DLD1 (cell line): Measurements from ENCODE around the gene PIP5K1A.
"Not testable (repeated sequence)": the region's sequence is repeated elsewhere in the genome, so short reads cannot be mapped to it uniquely, and the experiment has no call there.

ENCODE experiments used
- in situ Hi-C: cut with HindIII; loops from 2 replicates; pipeline ENCODE4 v1.10.0; 2017; ENCODE audit warnings: low sequenced_read_pairs

The PIP5K1A gene

GRCh38 chr1:151198254-151199127 is at the start of gene PIP5K1A:
Gene PIP5K1A, plus strand, starts transcription at chr1:151198552. Its CDS starts 445 bp downstream, at chr1:151198997.
- in situ Hi-C loops, result no loop called here

- in situ Hi-C loops, result no loop called here
Observed at GRCh38 chr1:151156515-151156819, 41.9 kb upstream of the PIP5K1A start, which contains the start of gene TNFAIP8L2. Gene TNFAIP8L2, plus strand, starts transcription at chr1:151156649. Its CDS starts 2,049 bp downstream, at chr1:151158698.

GRCh38 chr1:151157067-151157531 is 41.3 kb upstream of the PIP5K1A start:
- in situ Hi-C loops, result no loop called here

DNA sequence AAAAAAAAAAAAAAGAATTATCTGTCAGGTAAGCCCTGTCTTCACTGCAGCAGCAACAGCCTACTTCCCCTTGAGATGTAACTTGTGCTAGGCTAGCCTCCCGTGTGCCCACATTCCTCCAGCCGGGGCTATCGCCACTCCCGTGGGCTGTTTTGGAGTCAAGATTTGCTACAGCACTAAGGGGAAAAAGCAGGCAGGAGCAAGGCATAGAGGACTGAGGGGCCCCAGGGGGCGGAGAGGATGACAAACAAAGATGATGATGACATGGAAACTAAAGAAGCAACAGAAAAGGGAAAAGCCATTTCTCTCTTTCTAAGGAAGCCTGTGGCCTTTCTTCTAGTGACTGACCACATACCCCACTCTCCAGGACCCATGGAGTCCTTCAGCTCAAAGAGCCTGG is 40.0 kb upstream of the PIP5K1A start:
- in situ Hi-C loops, result no loop called here

- in situ Hi-C loops, result no loop called here
Observed at GRCh38 chr1:151158751-151159251, 39.6 kb upstream of the PIP5K1A start.

- in situ Hi-C loops, result no loop called here
Observed at GRCh38 chr1:151159373-151159772, 39.0 kb upstream of the PIP5K1A start.

DNA sequence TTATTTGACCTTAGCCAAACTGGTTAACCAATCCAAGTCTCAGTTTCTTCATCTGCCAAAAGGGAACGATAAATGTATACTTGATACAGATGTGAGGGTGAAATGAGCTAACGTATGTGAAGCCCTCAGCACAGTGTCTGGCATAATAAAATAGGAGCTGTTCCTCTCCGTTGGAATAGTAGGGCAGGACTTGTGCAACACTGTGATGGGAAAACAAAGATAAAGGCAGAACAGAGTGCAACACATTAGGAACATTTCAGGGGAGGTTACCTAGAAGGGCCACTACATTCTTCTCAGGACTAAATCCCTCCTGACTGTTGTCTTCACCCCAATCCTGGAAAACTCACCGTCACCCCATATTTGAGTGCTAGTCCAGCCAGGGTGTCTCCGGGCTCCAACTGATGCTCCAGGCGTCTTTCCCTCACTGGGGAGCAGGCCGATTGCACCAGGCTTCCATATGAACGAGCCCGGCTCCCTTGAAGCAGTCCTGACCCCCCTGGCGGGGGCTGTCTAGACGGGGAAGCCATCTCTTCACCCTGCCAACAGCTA is 33.5 kb upstream of the PIP5K1A start:
- in situ Hi-C loops, result no loop called here

DNA sequence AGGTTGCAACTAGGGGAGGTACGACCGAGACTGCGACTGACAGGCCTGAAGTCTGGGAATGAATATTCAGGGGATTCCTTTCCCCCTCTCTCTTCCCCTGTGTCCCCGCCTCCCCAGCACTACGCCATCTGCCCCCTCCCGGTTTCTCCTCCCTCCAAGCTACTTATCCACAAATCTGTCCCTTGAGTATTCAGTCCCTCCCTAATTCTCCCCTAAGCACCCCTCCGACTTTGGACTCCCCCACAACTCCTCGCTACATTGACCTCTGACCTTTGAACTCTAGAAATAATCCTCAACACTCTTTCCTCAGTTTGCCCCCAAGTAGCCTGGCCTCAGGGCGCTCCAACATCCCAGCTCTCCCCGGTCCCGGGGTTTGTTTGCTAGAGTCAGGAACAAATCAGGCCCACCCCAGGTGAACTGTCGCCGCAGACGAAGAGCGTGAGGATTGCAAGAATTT is 33.0 kb upstream of the PIP5K1A start:
- in situ Hi-C loops, result no loop called here

- in situ Hi-C loops, result no loop called here
Observed at GRCh38 chr1:151165738-151166504, 32.4 kb upstream of the PIP5K1A start, which contains the start of the genes LYSMD1 and SCNM1. Gene LYSMD1, minus strand, starts transcription at chr1:151165902. Its CDS starts 644 bp downstream, at chr1:151165258. Gene SCNM1, plus strand, starts transcription at chr1:151166144. Its CDS starts 9 bp downstream, at chr1:151166153.

DNA sequence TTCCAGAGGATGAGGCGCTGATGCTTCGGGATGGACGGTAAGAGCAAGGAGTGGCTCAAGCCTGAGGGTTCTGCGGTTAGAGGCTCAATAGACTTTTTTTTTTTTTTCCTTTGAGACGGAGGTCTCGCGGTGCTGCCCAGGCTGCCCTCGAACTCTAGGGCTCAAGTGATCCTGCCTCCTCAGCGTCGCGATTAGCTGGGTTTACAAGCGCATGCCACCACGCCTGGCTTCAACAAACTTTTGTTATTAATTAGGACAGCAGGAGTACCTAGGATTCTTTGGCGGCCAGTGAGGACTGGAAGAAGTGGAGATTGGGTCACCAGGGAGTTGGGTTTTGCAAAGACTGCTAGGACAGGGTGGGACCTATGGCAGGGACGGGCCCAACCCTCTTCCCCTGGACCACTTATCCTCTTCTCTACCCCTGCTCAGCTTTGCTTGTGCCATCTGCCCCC is 31.8 kb upstream of the PIP5K1A start:
- in situ Hi-C loops, result no loop called here

DNA sequence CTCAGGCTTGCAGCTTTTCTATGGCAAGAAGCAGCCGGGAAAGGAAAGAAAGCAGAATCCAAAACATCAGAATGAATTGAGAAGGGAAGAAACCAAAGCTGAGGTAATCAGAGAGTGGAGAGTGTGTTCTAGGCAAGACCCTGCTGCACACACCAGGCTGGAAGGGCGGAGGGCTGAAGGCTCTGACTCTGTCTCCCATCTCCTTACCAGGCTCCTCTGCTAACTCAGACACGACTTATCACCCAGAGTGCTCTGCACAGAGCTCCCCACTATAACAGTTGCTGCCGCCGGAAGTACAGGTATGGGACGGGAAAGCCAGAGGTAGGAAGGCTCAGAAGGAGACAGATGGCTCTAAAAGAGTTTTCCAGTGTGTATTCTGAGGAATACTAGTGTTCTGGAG is 31.2 kb upstream of the PIP5K1A start:
- in situ Hi-C loops, result no loop called here

GRCh38 chr1:151171190-151171589 is 27.2 kb upstream of the PIP5K1A start:
- in situ Hi-C loops, result no loop called here

DNA sequence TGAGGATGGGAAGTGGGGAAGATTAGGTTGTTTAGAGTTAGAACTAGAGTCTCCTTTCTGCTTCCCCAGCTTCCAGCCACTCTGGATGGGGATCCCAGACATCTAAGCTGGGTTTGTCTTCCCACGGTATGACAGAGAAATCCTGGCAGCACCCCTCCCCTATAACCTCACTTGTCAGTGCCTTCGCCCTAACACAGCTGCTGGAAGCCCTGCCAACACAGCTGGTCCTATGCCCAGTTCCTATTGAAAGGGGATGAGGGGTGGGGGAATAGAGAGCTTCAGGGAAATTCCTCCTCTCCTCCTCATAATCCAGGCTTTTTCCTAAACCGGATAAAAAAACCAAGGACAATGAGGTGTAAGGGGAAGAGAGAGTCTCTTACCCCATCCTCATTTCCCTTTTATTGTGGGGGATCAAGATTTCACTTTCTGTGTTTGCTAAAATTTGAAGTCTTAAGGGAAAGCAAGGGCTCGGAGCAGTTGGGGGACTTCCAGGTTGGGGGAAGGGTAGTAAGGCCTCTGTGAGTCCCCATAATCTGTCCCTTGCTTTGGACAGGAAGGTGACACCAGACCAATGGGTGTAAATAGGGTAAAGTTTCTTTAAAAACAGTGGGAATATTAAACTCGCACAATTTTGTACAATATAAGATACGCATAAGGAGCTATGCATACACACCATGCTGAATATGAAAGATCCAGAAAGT is 23.2 kb upstream of the PIP5K1A start:
- in situ Hi-C loops, result no loop called here

GRCh38 chr1:151175863-151176262 is 22.5 kb upstream of the PIP5K1A start, which contains the start of gene TMOD4:
Gene TMOD4, minus strand, starts transcription at chr1:151175981. Its CDS starts 1,106 bp downstream, at chr1:151174875.
- in situ Hi-C loops, result no loop called here

DNA sequence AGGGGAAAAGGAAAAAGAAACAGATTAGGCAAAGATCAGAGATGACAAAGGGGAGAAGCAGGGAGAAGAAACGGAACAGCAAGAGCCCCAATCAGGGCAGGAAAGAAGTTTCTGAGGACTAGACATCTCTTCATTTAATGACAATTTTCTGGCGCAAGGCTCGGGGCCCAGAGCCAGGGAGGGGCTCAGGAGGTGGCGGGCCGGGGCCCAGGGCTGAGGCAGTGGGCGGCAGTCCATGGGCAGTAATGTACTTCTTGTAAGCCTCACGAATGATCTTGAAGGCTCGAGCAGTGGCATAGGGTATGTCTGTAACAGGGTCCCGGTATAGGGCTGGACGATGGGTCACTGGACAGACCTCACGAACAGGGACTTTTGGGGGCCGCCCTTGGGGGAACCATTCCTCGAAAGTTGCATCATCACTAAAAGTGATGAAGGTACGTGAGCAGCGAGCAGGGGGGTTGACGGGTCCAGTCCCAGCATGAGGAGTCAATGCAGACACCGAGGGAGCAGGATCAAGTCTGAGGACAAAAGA is 21.8 kb upstream of the PIP5K1A start:
- in situ Hi-C loops, result no loop called here

- in situ Hi-C loops, result no loop called here
Observed at GRCh38 chr1:151184211-151184610, 14.1 kb upstream of the PIP5K1A start.

DNA sequence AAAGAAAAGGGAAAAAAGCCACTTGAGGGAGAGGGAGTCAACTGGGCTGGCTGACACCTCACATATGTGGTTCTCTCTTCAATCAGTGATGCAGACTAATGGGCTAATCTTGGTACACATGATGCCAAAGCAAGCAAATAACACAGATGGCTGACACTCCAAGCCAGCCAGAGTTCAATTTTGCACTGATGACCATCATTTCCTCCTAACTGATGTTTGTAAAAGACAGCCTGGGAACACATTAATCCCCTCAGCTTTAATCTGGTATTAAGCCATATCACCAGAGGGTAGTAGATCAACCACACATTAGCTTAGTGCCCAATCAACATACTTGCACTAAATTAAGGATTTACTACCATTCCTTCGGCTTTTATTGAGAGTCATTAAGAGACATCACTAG is 11.1 kb upstream of the PIP5K1A start:
- in situ Hi-C loops, result no loop called here

DNA sequence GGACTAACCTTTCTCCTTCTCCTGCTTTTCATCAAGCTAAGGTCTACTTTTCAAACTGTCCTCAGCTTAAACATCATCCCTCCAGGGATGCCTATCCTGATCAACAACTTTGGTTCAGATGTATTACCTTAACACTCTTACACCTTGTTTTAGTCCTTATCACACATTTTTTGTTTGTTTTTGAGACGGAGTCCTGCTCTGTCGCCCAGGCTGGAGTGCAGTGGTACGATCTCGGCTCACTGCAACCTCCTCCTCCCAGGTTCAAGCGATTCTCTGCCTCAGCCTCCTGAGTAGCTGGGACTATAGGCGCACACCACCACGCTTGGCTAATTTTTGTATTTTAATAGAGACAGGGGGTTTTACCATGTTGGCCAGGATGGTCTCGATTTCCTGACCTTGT is 9.7 kb upstream of the PIP5K1A start:
- in situ Hi-C loops, result not testable (repeated sequence)

DNA sequence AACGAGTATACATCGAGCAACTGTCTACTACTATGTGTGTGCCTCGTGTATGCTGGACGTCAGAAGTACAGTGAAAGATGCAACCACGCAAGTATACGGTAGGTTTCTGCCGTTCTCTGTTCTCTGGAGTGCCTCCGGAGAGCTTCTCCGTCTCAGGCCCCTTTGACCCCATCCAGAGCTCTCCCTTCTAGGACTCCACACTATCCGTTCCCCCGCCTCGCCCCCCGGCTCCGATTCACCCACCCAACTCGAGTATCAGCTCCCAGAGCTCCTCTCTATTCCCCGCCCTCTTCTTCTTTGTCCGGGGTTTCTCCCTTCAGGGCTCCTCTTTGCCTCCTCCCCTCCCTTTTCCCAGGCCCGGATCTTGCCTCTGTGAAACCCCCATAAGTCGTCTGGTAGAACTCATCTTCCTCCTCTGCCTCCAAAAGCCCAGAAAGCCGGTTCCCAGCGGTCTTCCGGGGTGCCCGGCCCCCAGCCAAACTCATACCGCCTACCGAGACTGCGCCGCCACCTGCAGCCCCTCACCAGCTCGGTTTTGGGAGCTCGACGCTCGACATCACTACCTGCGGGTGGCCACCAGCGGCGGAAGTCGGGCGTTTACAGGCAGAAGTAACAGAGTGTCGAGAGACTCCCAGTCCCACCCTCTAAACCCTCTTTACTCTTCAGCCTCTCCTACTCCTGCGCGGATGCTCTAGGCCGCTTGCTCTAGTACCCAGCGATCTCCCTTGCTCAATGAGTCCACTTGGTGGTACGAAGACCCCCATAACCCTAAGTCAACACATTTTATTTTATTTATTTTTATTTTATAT is 8.5 kb upstream of the PIP5K1A start, which contains the start of gene VPS72:
Gene VPS72, minus strand, starts transcription at position 561 of the 809 bp plus-strand sequence. Its CDS starts 76 bp downstream, at position 485.
- in situ Hi-C loops, result no loop called here
